GM19240 (cell line): ENCODE data around the gene TEX12.

Experiments used
- DNase-seq: peaks from one replicate; pipeline ENCODE4 v3.0.0; 2011; ENCODE audit warnings: low spot score; ENCODE audit not compliant: insufficient read length

Gene TEX12

DNA sequence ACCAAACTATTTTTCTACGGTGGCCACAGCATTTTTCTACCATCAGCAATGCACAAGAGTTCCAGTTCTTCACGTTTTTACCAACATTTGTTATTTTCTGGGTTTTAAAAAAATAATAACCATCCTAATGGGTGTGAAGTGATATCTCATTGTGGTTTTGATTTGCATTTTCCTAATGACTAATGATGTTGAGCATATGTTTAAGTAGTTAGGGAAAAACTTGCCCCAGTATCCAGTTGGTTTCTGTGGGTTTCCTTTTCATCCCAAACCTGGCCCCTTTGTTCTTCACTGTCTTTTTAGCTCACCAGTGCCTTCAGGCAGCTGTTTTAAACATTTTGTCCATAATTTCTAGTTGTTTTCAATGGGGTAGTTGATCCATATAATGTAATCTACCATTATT is 44.4 kb downstream of the TEX12 start:
- no peak for DNase-seq

DNA sequence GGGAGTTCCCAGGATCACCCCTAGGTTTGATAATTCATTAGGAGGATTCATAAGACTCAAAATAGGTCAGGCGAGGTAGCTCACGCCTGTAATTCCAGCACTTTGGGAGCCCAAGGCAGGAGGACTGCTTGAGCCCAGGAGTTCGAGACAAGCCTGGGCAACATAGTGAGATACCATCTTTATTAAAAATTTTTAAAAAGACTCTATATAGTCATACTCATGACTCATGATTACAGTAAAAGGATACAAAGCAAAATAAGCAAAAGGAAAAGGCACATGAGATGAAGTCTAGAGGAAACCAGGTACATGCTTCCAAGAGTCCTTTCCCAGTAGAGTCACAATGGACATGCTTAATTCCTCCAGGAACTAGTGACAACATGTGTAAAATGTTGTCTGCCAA is 45.1 kb downstream of the TEX12 start:
- DNase-seq, result no peak

DNA sequence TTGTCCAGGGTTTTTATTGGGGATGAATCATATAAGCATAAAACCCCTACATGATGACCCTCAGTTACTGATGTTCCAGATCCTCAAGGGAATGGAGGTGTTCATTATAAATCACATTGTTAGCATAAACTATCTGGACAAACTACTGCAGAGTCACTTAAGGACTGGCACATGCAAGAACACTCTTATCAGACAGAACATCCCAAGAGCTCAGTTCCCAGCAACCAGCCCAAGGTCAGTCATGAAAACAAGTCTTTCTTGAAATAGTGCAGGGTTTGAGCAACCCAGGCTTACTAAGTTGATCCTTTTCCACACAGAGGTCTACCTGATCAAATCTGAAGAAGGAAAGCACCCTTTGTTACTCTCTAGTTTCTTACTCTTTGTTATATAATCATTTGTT is 45.5 kb downstream of the TEX12 start:
- DNase-seq, result no peak

DNA sequence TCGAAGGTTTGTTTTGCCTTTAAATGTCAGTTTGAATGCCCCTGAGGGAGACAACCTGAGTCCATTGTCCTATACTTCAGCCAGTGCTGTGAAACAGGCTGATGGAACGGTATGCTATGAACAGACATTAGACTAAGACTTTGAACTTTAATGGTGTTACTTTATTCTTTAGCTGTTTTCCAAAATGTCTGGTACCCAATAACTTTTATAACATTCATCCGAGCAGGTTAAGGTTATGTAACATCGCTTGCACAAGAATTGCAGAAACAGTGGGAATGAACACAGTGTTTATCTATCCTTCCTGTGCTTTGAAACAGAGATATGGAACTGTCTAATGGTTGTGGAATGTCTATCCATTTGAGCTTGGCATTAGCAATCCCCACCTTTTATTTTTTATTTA is 46.6 kb downstream of the TEX12 start:
- DNase-seq, result no peak

DNA sequence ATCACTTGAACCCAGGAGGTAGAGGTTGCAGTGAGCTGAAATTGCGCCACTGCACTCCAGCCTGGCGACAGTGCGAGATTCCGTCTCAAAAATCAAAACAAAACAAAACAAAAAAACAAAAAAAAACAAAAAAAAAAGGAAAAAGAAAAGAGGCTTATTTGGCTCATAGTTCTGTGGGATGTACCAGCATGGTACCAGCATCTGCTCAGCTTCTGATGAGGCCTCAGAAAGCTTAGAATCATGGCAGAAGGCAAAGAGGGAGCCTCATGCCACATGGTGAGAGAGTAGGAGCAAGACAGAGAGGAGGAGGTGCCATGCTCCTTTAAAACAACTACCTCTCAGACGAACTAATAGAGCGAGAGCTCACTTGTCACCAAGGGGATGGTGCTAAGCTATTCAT is 48.4 kb downstream of the TEX12 start:
- no peak for DNase-seq

DNA sequence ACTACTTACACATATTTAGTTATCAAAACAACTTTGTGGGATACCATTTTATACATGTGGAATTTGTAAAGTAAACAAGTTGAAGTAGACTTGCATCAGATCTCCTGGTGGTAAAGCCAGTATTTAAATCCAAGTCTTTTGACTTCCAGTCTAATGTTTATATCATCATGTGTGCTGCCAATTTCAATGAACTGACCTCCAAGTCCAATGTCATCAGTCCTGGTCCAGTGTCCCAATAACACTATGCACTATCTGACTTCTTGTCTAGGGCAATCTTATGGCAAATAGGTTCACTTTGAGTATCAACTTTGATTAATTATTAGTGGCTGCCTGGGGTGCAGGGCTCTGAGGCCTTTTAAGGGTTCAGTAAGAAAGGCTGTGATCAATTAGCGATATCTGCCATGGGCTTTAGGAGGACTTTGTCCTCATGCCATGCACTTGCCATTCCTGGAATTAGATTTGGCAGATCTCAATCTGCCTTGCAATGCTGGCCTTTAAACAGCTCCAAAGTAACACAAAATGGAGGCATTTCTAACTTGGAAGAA is 49.5 kb downstream of the TEX12 start:
- no peak for DNase-seq

DNA sequence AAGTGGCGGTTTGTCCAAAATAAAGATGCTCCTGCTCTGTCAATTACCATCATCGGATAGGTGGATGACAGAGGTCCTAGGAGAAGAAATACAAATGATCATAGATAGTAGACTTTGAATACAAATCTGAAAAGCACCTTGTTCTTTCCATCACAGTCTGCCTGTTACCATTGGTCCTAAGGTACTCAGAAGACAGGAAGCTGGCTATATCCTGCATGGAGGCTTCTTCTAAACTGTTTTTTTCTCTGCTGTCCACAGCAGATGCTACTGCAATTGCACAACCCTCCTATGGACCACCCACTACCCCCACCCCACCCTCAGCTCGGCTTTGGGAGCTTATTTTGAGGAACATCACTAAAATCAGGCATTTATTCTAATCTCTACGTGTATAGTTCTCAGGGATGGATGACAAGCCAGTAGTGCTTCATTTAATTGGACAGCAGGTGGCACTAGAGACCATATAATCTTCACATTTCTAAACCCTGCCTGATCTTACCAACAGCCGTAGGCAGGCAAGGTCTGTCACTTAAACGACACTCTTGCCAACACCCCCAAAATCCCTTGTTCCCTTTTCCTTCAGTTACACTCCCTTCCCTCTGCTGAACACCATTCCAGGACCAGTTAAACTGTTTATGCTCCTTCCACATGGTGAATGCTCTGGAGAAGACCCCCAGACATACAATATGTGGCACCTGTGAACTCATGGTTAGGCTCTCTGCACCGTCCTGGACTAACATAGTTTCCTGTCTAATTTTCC is 52.5 kb downstream of the TEX12 start:
- DNase-seq, result peak; percentile 14

DNA sequence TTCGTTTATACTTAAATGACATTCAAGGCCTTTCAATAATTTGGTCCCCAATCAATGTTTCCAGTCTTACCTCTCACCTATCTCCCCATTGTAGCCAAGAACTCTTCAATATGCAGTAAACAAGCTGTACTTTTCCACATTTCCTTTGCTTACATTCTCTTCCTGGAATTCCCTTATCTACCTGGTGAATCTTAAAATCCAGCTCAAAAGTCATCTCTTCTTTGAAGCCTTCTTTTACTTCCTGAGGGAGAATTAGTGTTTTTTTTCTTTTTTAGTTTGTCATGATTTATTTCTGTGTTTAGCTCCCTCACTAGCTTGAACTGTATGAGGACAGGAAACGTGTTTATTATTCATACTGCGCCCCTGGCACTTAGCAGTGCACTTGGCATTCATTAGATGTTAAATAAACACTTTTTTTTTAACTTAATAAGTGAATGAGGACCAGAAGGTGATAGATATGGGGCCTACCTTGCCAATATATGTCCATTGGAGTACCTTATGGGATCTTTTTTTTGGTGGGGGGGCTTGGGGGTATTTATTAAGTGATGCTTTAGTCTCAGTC is 54.2 kb downstream of the TEX12 start:
- DNase-seq, result no peak
